Cerebellar cortex (tissue), 1 donor: Measurements from ENCODE around the gene BABAM2.
"Not testable (repeated sequence)": the region's sequence is repeated elsewhere in the genome, so short reads cannot be mapped to it uniquely, and the experiment has no call there.

Experiments used
- DNase-seq: peaks from one replicate; pipeline ENCODE4 v3.0.0-alpha.2; 2015; ENCODE audit warnings: low spot score

The BABAM2 gene

DNA sequence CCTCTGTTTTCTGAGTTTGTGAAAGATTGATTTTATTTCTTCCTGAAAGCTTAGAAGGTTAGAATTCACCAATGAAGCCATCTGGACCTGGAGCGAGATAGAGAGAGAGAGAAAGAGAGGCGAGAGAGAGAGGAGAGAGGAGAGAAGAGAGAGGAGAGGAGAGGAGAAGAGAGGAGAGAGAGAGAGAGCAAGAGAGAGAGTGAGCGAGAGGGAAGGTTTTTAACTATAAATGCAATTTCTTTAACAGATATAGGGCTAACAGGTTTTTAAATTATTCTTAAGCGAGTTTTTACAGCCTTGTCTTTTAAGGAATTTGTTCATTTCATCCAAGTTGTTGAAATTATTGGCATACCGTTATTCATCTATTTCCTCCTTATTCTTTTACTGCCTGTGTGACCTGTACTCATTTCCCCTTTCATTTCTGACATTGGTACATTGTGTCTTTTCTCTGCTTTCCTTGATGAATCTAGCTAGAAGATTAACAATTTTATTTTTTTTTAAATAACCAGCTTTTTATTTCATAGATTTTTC lies 56.1 kb downstream of the BABAM2 start:
- DNase-seq = no peak

DNA sequence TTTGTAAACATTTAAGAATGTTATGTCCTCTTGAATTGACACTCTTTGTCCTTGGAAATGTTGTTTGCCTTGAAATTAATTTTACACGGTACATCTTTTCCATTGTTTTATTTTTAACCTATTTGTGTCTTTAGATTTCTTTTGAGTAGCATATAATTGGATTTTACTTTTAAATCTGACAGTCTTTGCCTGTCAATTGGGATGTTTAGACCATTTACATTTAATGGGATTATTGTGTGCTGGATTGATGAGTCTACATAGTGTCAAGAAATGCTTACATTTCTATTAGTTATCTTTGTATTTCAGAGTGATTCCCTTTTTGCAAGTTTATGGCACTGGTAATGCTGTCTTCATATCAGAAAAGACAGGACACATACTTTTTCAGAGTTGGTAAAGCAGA lies 61.5 kb downstream of the BABAM2 start:
- DNase-seq = no peak

DNA sequence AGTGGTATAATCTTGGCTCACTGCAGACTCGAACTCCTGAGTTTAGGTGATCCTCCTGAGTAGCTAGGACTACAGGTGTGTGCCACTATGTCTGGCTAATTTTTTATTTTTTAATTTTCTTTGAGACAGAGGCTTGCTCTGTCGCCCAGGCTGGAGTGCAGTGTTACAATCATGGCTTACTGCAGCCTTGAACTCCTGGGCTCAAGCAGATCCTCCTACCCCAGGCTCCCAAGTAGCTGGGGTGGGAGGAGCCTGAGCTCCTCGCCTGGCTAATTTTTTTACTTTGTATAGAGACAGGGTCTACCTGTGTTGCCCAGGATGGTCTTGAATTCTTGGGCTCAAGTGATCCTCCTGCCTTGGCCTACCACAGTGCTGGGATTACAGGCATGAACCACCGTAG lies 62.5 kb downstream of the BABAM2 start:
- no peak for DNase-seq

DNA sequence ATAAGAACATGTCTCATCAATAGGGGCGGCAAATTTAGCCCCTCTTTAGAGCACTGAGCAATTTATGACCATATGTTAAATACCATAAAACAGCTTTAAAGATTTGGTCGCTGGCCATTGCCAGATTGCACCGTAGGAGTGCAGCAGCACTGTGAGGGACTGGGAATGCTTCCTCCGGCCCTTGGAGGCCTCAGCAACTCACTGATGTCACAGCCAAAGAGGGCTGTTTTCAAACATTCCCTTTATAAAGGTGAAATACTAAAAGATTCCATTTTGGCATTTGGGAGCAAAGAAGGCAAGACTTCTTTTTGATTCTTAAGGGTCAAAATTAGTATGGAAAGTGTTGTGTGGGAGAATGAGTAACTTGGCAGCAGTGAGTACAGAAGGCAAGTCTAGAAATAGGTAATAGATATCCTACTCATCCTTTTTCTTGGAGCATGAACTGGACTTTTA lies 63.7 kb downstream of the BABAM2 start:
- DNase-seq = peak; percentile 61

DNA sequence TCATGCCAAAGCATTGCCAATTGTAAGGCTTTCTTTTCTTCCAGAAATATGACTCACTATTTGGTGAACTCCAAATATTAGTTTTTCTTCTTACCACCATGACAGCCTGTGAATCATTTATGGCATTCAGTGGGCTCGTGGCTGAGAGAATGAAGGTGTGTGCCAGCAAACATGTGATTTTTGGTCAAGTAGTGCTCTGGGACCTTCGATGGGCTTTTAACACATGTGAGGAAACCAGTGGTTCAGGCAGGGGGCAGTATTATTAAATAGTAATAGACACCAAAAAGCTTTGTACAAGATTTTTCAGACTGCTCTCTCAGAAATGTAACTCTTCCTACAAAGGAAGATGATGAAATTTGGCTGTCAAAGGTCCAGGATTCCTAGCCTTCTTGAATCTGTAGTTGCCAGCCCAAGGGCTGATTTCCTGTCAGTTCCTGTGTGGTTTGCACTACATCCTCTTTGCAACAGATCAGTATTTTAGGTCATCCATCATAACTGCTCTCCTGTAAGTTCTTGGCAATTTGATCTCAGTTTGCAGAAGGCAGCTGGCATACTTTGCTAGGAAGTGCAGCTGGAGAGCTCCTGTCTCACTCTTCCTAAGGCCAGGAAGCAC lies 64.3 kb downstream of the BABAM2 start:
- DNase-seq = peak; percentile 36

DNA sequence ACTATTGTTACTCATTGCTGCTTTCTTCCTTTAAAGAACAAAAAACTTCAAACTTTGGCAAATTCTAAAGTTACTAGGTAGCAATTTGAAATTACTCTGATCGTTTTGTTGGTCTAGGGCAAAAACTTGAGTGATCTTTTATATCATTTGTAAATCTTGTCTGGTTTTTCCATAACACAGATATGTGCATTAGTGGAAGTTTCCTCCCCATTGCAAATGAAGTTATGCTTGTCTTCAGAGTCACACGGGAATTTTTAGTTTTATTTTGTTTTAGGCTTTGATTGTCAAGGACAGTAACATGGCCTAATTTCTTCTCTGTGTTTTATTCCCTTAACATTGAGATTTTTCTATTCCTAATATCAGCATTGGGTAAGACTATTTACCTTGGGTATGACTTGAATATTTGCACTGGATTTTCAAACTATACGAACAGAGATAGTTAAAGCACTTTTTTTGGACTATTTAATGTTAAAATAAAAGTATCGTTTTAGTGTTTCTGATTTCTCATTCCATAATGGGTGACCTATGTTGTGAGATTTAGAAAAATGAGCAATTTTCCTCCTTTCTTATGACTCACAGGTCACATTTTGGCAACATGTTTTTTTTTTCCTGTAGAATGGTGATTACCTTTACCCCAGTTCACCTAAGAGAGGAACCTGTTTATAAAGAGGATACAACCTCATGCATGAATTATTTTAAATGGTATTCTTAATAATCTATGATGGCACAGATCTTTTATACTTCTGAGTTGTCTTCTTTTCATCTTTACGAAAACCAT lies 65.0 kb downstream of the BABAM2 start:
- no peak for DNase-seq

DNA sequence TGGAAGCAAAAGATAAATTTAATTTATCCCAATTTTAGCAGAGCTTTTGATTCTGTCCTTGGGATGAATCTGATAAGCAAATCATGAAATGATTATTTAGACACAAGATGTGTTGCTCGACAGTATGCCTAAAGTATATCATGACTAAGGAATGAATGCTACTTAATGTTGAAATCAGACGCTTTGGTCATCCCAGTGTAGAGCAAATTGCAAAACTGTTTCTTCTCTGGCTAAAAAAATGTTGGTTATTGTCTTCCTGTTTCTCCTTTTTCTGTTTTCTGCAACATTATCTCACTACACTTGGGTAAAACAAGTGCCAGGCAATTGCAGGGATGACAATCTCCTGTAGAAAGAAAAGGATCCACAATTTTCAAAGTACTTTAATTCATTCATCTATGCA lies 66.4 kb downstream of the BABAM2 start:
- no peak for DNase-seq

DNA sequence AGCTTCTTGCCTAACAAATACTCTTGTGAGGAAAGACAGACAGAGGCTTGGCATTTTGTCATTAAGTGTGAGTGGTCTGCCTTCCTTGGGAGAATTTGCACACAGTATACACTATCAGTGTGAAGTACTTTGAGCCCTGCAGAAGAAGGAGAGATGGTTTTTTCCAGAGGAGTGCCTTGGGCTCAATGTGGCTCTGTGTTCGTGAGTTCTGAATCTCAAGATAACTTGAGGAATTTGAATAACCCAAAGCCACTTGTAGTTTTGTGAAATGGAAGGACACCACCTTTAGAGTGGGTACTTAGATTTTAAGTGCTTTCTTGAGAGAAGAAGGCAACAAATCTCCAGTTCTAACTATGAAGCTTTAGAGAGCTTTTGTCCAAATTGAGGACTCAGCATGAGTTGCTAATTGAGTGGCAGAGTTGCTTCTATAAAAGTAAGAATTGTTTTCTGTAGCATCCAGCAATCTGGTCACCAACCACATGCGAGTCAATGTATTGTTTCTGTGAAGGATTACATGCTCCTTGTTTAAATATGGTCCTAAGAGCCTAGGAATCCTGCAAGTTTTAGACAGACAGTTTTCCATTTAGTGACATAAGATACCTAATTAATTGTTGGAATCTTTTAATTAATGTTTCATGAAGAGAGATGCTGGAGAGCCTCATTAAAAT lies 68.3 kb downstream of the BABAM2 start:
- DNase-seq = no peak

DNA sequence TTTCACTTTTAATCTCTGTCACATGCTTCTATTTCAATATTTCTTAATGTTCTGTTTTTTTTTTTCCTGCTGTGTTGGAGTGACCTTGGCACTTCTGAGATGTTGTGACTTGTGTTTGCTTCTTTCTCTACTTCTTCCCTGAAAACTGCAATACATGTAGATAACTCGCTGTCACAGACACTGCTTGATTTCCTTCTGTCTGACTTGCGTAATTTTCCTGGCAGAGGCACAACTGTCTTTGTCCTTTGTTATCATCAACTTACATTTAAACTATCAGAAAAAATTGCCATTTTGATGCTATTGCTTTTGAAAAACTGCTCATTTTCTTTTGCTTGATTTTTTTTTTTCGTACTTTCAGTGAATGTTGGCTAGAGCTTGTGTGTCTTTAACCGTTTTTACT lies 69.0 kb downstream of the BABAM2 start:
- DNase-seq = no peak

DNA sequence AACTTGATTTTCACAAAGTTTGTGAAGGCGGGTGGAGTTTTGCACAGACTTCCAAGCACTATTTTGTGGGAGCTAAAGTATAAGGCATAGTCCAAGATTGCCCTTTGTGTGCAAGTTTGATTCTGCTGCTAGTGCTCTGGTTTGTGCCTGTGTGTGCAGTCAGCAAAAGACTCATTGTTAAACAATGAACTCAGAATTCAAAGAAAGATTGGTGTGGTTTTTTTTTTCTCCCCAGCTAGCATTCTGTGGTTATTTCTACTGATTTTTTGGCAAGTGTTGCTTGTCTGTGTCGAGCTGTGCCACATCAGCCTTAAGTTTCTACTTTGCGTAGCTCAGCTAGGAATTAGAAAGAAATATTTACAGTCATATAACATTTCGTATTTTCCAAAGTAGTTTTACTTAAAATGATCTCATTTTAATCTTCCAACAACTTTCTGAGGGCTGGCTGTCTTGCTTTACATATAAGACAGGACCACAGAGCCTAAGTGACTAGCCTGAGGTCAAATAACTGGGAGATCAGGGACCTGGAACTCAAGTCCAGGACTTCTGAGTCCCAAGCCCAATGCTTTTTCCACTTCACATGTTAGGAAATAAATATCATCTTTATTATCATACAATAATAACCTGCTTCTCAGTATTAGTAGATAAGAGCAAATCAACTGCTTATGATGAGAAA lies 69.8 kb downstream of the BABAM2 start:
- DNase-seq = no peak

DNA sequence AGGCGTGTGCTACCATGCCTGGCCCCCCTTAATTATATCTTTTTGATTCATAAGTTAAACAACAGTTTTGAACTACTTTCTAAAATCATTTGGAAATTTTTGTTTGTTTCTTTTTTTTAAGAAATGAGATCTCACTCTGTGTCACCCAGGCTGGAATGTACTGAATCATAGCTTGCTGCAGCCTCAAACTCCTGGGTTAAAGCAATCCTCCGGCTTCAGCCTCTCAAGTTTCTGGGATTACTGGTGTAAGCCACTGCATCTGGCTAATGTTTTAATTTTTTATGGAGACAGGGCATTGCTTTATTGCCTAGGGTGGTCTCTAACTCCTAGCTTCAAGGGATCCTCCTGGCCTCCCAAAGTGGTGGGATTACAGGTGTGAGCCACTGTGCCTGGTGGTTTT lies 71.5 kb downstream of the BABAM2 start:
- no peak for DNase-seq

DNA sequence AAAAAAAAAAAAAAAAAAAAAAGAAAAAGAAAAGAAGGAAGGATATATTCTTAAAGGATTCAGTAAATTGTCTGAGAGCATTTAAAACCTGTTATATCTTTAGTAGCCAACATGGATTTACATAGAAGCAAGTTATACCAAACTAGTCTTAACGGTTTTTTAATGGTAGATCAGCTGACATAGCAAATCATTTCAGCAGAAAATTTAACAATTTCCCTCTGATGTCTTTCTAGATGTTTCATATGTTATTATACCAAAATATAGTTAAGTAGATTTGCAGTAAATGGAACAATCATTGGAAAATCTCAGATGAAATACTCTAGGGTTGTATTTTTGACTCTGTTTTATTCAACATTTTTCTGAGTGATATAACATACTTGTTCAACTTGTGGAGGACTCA lies 72.9 kb downstream of the BABAM2 start:
- DNase-seq = no peak

DNA sequence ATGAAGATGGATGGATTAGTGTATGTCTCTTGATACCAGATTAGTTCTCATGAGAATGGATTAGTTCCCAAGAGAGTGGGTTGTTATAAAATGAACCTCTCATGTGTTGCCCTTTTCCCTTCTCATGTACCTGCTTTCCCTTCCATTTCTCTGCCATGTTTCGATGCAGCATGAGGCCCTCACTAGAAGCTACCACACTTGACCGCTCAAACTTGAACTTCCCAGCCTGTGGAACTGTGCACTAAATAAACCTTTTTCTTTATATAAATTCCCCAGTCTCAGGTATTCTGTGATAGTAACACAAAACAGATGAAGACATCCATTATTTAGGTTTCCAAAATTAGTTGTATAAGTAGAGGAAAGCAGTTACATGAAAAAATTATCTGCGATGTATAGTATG lies 73.5 kb downstream of the BABAM2 start:
- no peak for DNase-seq

DNA sequence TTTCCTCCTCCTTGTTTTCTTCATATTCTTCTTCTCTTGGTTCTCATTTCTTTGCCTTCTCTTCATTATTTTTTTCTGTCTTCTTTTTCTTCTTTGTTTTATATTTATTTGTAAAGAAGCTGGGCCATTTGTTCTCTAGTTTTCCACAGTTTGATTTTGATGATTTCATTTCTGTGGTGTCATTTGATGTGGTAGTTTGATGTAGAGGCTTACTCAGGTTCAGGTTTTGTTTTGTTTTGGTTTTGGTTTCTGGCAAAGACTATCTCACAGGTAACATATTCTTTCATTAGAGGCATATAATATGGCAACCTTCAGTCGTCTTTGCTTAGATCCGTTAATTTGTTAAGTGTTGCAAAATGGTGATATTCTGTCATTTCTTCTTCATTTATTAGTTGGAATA lies 75.3 kb downstream of the BABAM2 start:
- DNase-seq = no peak

DNA sequence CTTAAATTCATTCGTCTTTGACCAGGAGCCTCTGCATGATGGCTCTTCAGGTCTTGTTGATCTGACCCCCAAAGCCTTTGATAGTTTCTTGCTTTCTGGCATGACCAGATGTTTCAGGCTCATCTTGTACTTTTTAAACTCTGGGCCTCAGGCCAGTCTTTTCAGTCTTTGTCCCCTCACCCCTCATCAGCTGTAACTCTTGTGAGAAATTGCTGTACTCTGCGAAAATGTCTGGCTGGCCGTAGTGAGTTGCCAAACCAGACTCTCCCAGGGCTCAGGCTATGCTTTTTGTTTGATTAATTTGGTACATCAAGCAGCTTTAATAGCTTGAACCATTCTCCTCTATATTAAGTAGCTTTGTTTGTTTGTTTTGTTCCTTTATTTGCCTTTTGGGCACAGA lies 75.9 kb downstream of the BABAM2 start:
- DNase-seq = no peak

DNA sequence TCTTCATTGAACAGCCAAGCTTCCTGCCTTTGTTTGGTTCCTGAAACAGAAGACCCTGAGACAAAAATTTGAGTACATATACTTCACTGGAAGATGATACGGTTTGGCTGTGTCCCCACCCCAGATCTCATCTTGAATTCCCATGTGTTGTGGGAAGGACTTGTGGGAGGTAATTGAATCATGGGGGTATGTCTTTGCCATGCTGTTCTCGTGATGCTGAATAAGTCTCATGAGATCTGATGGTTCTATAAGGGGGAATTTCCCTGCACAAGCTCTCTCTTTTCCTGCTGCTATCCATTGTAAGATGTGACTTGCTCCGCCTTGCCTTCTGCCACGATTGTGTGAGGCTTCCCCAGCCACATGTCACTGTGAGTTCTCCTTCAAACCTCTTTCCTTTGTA lies 76.5 kb downstream of the BABAM2 start:
- DNase-seq = no peak

DNA sequence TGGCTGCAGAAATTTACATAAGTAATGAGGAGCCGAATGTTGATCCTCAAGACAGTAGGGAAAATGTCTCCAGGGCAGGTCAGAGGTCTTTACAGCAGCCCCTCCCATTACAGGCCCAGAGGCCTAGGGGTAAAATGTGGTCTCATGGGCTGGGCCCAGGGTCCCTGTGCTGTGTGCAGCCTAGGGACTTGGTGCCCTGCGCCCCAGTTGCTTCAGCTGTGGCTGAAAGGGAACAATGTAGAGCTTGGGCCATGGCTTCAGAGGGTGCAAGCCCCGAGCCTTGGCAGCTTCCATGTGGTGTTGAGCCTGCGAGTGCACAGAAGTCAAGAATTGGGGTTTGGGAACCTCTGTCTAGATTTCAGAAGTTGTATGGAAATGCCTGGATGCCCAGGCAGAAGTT lies 77.5 kb downstream of the BABAM2 start:
- DNase-seq = not testable (repeated sequence)

DNA sequence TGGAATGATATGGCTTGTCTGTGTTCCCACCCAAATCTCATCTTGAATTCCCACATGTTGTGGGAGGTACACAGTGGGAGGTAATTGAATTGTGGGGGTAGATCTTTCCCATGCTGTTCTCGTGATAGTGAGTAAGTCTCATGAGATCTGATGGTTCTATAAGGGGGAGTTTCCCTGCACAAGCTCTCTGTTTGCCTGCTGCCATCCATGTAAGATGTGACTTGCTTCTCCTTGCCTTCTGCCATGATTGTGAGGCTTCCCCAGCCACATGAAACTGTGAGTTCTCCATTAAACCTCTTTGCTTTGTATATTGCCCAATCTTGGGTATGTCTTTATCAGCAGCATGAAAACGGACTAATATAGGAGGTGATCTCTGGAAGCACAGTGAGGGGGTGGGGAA lies 78.4 kb downstream of the BABAM2 start:
- DNase-seq = not testable (repeated sequence)

DNA sequence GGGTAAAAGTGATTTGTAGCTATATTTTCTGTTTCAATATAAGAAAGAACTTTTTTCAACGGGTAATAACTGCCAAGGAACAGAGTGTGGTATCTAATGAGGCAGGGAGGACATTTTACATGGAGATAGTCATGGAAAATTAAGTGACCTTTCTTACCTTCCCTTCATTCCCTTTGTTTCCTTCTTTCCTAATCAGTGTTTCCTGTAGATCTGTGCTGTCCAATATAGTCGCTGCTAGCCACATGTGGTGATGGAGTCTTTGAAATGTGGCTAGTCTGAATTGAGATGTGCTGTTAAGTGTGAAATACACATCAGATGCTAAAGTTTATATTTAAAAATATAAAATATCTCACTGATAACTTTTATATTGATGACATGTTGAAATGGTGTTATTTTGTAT lies 81.8 kb downstream of the BABAM2 start:
- DNase-seq = no peak

DNA sequence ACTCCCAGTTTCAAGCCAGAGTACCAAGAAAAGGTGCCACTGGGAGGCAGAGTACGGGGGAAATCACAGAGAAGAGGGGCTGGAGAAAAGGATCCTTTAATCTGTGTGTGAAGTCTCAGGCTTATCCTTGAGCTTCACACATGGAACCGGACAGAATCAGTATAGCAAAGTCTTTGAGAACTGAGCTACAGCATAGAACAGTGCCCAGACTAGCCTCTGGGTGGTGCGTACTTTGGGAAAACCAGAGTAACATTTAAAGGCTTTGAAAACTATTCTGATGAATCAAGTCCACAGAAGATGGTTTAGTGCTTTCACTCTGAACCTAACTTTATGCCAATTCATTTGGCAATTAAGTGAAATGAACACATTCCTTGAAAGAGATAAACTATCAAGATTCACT lies 83.1 kb downstream of the BABAM2 start:
- DNase-seq = peak; percentile 7

DNA sequence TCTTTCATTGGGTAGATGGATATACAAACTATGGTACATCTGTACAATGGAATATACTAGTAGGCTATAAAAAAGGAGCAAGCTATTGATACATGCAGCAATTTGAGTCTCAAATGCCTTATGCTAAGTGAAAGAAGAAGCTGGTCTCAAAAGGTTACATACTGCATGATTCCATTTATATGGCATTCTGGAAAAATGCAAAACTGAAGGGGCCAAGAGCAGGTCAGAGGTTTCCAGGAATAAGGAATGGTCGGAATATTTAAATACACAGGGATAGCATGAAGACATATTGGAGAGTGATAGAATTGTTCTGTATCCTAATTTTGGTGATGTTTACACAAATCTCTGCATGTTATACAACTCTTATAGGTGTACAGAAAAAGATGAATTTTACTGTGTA lies 85.8 kb downstream of the BABAM2 start:
- DNase-seq = no peak

DNA sequence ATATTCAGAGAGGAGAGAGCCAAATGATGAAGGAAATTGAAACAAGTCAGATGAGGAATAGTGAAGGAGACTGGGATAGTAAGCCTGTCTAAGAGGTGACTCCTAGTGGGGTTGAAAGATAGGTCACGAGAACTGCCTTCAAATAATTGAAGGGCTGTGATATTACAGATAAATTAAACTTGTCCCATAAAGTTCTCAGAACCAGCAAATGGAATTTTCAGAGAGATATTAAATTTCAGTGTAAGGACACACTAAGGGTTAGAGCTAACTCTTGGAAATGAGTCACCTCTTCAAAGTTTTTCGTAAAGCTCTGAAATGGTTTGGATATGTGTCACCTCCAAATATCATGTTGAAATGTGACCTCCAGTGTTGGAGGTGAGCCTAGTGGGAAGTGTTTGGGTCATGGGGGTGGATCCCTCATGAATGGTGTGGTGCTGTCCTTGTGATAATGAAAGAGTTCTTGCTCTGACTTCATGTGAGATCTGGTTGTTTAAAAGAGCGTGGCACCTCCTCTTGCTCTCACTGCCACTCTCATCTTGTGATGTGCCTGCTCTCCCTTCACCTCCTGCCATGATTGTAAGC lies 87.3 kb downstream of the BABAM2 start:
- no peak for DNase-seq
